KMS-11 (cell line): Measurements from ENCODE around the gene MAPK8IP2.
A peak's percentile ranks its signal among the peaks of the same experiment; 100 is the strongest.

Source experiments
- H2AFZ ChIP-seq: fragments of 200-600 bp; sonication (generic); 2 replicates; pipeline ENCODE4 v1.6.1; 2016; ENCODE audit warnings: antibody characterized with exemption, mixed run types, low read depth
- H3K27ac ChIP-seq: fragments of 200-600 bp; sonication (generic); 2 replicates; pipeline ENCODE4 v1.6.1; 2016; ENCODE audit warnings: mild to moderate bottlenecking, mixed run types
- H3K27me3 ChIP-seq: fragments of 200-600 bp; sonication (generic); 2 replicates; pipeline ENCODE4 v1.6.1; 2017; ENCODE audit warnings: mild to moderate bottlenecking, low read depth, mixed run types, moderate library complexity; ENCODE audit not compliant: insufficient read depth
- H3K36me3 ChIP-seq: fragments of 200-600 bp; sonication (generic); 2 replicates; pipeline ENCODE4 v1.6.1; 2017; ENCODE audit warnings: mild to moderate bottlenecking, mixed run types; ENCODE audit not compliant: insufficient read depth
- H3K4me1 ChIP-seq: fragments of 200-600 bp; sonication (generic); 2 replicates; pipeline ENCODE4 v1.6.1; 2016; ENCODE audit warnings: mild to moderate bottlenecking, low read depth, mixed run types; ENCODE audit not compliant: poor library complexity, severe bottlenecking
- H3K4me2 ChIP-seq: fragments of 200-600 bp; sonication (generic); 2 replicates; pipeline ENCODE4 v1.7.0; 2016; ENCODE audit warnings: mild to moderate bottlenecking, mixed run types
- H3K4me3 ChIP-seq: fragments of 200-600 bp; sonication (generic); IDR thresholded peaks from 2 replicates; pipeline ENCODE4 v1.6.1; 2017; ENCODE audit warnings: low read depth, low read length, mixed read lengths; ENCODE audit not compliant: insufficient read depth
- H3K79me2 ChIP-seq: fragments of 200-600 bp; sonication (generic); 2 replicates; pipeline ENCODE4 v1.6.1; 2016; ENCODE audit warnings: low read depth, mixed run types; ENCODE audit not compliant: insufficient read depth
- H3K9ac ChIP-seq: fragments of 200-600 bp; sonication (generic); 2 replicates; pipeline ENCODE4 v1.6.1; 2016; ENCODE audit warnings: mild to moderate bottlenecking, mixed run types
- H4K20me1 ChIP-seq: fragments of 200-600 bp; sonication (generic); 2 replicates; pipeline ENCODE4 v1.6.1; 2016; ENCODE audit warnings: mild to moderate bottlenecking, mixed run types; ENCODE audit not compliant: insufficient read depth
- CTCF ChIP-seq: fragments of 200-600 bp; sonication (generic); conservative IDR thresholded peaks from 2 replicates; pipeline ENCODE4 v1.6.1; 2017; ENCODE audit warnings: low read depth, mild to moderate bottlenecking, antibody characterized with exemption, low read length, moderate library complexity, mixed read lengths

MAPK8IP2 gene

GRCh38 chr22:50563413-50564160, 37.0 kb upstream of the MAPK8IP2 start:
- Histone ChIP-seq H2AFZ (peak overlapping the region; percentile 73), H4K20me1 (no peaks in the 10 kb centered on the region), H3K9ac (peak overlapping the region; percentile 27; the same call in 1 of the 2 replicates), H3K4me2 (peak overlapping the region; percentile 80), H3K4me3 (no peak overlapping the region), H3K27ac (no peak overlapping the region), H3K79me2 (no peaks in the 10 kb centered on the region), H3K27me3 (no peaks in the 10 kb centered on the region), H3K36me3 (no peaks in the 10 kb centered on the region), H3K4me1 (peaks cover 6% of the 10 kb centered on the region)
- no peak for TF ChIP-seq CTCF

GRCh38 chr22:50564289-50564688, 36.3 kb upstream of the MAPK8IP2 start:
- Histone ChIP-seq H3K79me2 (no peaks in the 10 kb centered on the region), H4K20me1 (no peaks in the 10 kb centered on the region), H3K4me2 (no peak overlapping the region), H3K4me3 (no peak overlapping the region), H3K9ac (no peak overlapping the region), H3K4me1 (peaks cover 6% of the 10 kb centered on the region), H3K27ac (no peak overlapping the region), H3K27me3 (no peaks in the 10 kb centered on the region), H3K36me3 (no peaks in the 10 kb centered on the region), H2AFZ (no peak overlapping the region)
- no peak for TF ChIP-seq CTCF

GRCh38 chr22:50567721-50568252, 32.8 kb upstream of the MAPK8IP2 start:
- Histone ChIP-seq H3K4me1 (peaks cover 6% of the 10 kb centered on the region), H3K27me3 (no peaks in the 10 kb centered on the region), H3K4me2 (no peak overlapping the region), H3K36me3 (no peaks in the 10 kb centered on the region), H4K20me1 (no peaks in the 10 kb centered on the region), H3K4me3 (no peak overlapping the region), H3K27ac (no peak overlapping the region), H3K9ac (no peak overlapping the region), H2AFZ (no peak overlapping the region), H3K79me2 (no peaks in the 10 kb centered on the region)
- TF ChIP-seq CTCF = no peak

GRCh38 chr22:50568626-50569025, 32.0 kb upstream of the MAPK8IP2 start:
- H2AFZ ChIP-seq = no peak overlapping the region
- no peaks in the 10 kb centered on the region for H3K79me2 ChIP-seq
- H3K9ac ChIP-seq = no peak overlapping the region
- TF ChIP-seq CTCF = no peak
- no peaks in the 10 kb centered on the region for H4K20me1 ChIP-seq
- H3K4me1 ChIP-seq = peaks cover 3% of the 10 kb centered on the region
- H3K27ac ChIP-seq = no peak overlapping the region
- no peak overlapping the region for H3K4me3 ChIP-seq
- H3K36me3 ChIP-seq = no peaks in the 10 kb centered on the region
- no peak overlapping the region for H3K4me2 ChIP-seq
- H3K27me3 ChIP-seq = no peaks in the 10 kb centered on the region
